Measurements from ENCODE around the gene GDE1.

The GDE1 gene

DNA sequence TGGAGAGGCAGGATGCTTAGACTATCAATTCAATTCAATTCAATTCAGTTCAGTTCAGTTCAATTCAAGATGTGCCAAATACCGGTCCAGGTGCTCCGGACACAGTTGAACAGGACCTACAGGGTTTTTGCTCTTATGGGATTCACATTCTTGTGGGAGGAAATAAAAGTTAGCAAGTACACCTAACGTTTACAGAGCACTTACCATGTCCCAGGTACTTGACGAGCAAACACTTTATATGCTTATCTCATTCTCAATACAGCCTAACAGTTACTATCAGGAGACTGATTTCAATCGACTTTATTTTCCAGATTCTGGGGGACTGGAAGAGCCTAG, 467 bp upstream of the GDE1 start:
- Histone ChIP-seq H3K27me3 (ENCODE audit: low read length) (no peaks in the 10 kb centered on the region), H3K79me2 (ENCODE audit: insufficient read depth, low read length) (peaks cover 55% of the 10 kb centered on the region)

GRCh38 chr16:19520861-19521331, 1.0 kb downstream of the GDE1 start:
- peaks cover 54% of the 10 kb centered on the region for H3K79me2 ChIP-seq (ENCODE audit: insufficient read depth, low read length)
- TF ChIP-seq EZH2phosphoT487 (conservative IDR thresholded peaks at IDR 0.05; ENCODE audit: low read length) (no peak), CTCF (IDR thresholded peaks at IDR 0.05; ENCODE audit: insufficient read depth, low read length, poor library complexity, severe bottlenecking) (no peak)
- no peak overlapping the region for H2AFZ ChIP-seq (ENCODE audit: low read depth, low read length, severe bottlenecking)

More for the DNA sequence above, 467 bp upstream of the GDE1 start:
- no peaks in the 10 kb centered on the region for H3K9me2 ChIP-seq (replicated peaks; ENCODE audit: insufficient read depth, low read length)
- peak overlapping the region; percentile 72 for H3K4me2 ChIP-seq (ENCODE audit: low read depth, low read length, poor library complexity, severe bottlenecking)
- no peaks in the 10 kb centered on the region for H4K20me1 ChIP-seq (ENCODE audit: low read depth, low read length)
- H3K36me3 ChIP-seq (ENCODE audit: low read length), result no peaks in the 10 kb centered on the region
- no peaks in the 10 kb centered on the region for H3K9me3 ChIP-seq (ENCODE audit: insufficient read depth, low read length)
- peak overlapping the region; percentile 77 for H3K9ac ChIP-seq (ENCODE audit: low read length)
- peak overlapping the region; percentile 89 for H2AFZ ChIP-seq (ENCODE audit: low read depth, low read length, severe bottlenecking)
- TF ChIP-seq EZH2phosphoT487 (conservative IDR thresholded peaks at IDR 0.05; ENCODE audit: low read length) (no peak), CTCF (IDR thresholded peaks at IDR 0.05; ENCODE audit: insufficient read depth, low read length, poor library complexity, severe bottlenecking) (no peak)
- peaks cover 10% of the 10 kb centered on the region for H3F3A ChIP-seq (ENCODE audit: insufficient read depth)
- peak overlapping the region; percentile 72 for H3K4me3 ChIP-seq (ENCODE audit: insufficient read depth, low read length, poor library complexity, severe bottlenecking)
- peak overlapping the region; percentile 45 for H3K27ac ChIP-seq (ENCODE audit: low read depth, low read length)

DNA sequence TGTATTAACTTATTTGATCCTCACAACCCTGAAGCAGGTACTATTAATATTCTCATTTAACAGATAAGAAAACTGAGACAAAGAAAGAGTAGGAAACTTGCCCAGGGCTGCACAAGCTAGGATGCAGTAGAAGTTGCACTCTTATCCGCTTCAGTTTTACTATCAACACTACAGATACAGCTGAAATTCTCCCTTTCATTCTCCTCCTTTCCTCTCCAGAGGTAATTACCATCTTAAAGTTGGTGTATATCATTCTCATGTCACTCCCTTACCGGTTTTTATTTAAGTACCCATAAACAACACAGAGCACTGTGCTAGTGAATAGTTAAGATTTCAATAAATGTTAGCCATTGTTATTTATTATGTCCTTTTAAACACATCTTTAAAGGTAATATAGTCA, 3.5 kb downstream of the GDE1 start:
- peaks cover 38% of the 10 kb centered on the region for H3K79me2 ChIP-seq (ENCODE audit: insufficient read depth, low read length)
- H3K27ac ChIP-seq (ENCODE audit: low read depth, low read length), result no peak overlapping the region
- H3K4me3 ChIP-seq (ENCODE audit: insufficient read depth, low read length, poor library complexity, severe bottlenecking), result no peak overlapping the region

More at GRCh38 chr16:19520861-19521331, 1.0 kb downstream of the GDE1 start:
- peak overlapping the region; percentile 48; the same call in 1 of the 2 replicates for H3K27ac ChIP-seq (ENCODE audit: low read depth, low read length)
- peak overlapping the region; percentile 72 for H3K4me2 ChIP-seq (ENCODE audit: low read depth, low read length, poor library complexity, severe bottlenecking)
- peak overlapping the region; percentile 72 for H3K4me3 ChIP-seq (ENCODE audit: insufficient read depth, low read length, poor library complexity, severe bottlenecking)
- H4K20me1 ChIP-seq (ENCODE audit: low read depth, low read length), result no peaks in the 10 kb centered on the region
- peaks cover 10% of the 10 kb centered on the region for H3F3A ChIP-seq (ENCODE audit: insufficient read depth)
- H3K27me3 ChIP-seq (ENCODE audit: low read length), result no peaks in the 10 kb centered on the region
- no peaks in the 10 kb centered on the region for H3K9me2 ChIP-seq (replicated peaks; ENCODE audit: insufficient read depth, low read length)
- H3K9ac ChIP-seq (ENCODE audit: low read length), result peak overlapping the region; percentile 77
- no peaks in the 10 kb centered on the region for H3K9me3 ChIP-seq (ENCODE audit: insufficient read depth, low read length)
- H3K36me3 ChIP-seq (ENCODE audit: low read length), result no peaks in the 10 kb centered on the region

More for the DNA sequence above, 3.5 kb downstream of the GDE1 start:
- Histone ChIP-seq H3F3A (ENCODE audit: insufficient read depth) (peaks cover 10% of the 10 kb centered on the region), H3K9me2 (replicated peaks; ENCODE audit: insufficient read depth, low read length) (no peaks in the 10 kb centered on the region), H2AFZ (ENCODE audit: low read depth, low read length, severe bottlenecking) (no peak overlapping the region), H3K9me3 (ENCODE audit: insufficient read depth, low read length) (no peaks in the 10 kb centered on the region), H3K4me2 (ENCODE audit: low read depth, low read length, poor library complexity, severe bottlenecking) (no peak overlapping the region), H4K20me1 (ENCODE audit: low read depth, low read length) (no peaks in the 10 kb centered on the region), H3K36me3 (ENCODE audit: low read length) (peaks cover 16% of the 10 kb centered on the region), H3K9ac (ENCODE audit: low read length) (no peak overlapping the region), H3K27me3 (ENCODE audit: low read length) (no peaks in the 10 kb centered on the region)
- no peak for TF ChIP-seq CTCF (IDR thresholded peaks at IDR 0.05; ENCODE audit: insufficient read depth, low read length, poor library complexity, severe bottlenecking)
- TF ChIP-seq EZH2phosphoT487 (conservative IDR thresholded peaks at IDR 0.05; ENCODE audit: low read length), result no peak

Measured in SU-DHL-6 (cell line).